ENCODE results near the gene RAP1GDS1.
"Not testable (repeated sequence)": the region's sequence is repeated elsewhere in the genome, so short reads cannot be mapped to it uniquely, and the experiment has no call there.

The RAP1GDS1 gene

DNA sequence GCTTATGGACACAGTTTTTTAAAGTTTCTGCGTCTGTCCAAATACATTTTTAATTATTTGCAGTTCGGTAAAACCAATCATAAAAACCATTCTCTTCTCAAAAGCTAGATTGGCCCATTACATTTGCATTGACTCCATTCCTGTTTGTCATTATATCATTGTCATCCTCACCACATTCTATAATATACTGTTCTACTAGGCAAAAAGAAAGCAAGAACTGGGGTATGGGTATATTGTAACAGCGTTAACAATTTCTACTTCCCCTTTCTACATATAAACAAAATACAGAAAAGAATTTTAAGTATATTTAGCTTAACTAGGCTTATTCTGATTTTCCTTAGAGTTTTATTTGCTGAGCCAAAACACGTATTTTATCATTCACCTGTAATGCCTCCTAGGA is 91.8 kb downstream of the RAP1GDS1 start:
- no peak for DNase-seq (ENCODE audit: low read depth in 3 of 3)

DNA sequence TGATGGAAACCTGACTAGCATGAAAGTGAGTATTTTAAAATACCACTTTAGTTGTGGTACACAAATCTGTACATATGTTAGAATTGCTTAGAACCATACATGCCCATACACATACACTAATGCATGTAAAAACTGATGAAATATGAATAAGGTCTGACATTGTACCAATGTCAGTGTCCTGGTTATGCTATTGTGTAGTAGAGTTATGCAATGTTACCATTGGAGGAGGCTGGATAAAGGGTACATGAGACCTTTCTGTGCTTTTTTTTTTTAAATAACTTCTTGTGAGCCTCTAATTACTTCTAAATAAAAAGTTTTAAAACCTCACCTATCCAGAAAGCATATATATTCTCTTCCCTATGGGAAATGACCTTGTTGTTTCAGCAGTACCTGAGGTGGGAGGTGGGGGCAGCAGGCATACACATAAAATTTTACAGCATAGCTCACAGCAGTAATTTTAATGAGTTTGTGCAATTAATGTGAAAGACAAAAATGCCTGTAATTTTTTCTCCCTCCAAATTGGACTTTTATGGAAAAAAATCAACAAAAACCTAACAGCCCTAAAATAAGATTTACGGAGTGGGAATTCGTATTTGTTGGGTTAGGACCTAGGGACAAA is 97.6 kb downstream of the RAP1GDS1 start:
- DNase-seq (ENCODE audit: low read depth in 3 of 3), result no peak

DNA sequence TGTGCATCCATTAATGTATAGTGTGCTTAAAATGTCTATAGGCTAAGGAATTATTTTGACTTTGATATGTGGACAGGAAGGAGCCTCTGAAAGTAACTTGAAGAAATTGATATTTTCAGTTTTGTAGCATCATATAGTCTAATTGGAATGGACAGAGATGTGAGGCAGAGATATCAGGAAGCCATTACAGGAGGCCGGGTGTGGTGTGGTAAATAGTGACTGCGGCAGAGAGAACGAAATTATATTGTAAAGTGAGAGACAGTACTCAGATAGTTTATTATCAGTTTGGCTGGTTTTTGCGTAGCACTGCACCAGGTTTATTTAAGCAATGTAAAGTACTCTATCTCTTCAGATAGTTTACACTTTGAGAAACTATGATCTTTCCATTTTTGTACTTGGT is 98.5 kb downstream of the RAP1GDS1 start:
- DNase-seq (ENCODE audit: low read depth in 3 of 3), result no peak

- DNase-seq (ENCODE audit: low read depth in 3 of 3), result no peak
Observed at GRCh38 chr4:98363431-98363830, 102.2 kb downstream of the RAP1GDS1 start.

DNA sequence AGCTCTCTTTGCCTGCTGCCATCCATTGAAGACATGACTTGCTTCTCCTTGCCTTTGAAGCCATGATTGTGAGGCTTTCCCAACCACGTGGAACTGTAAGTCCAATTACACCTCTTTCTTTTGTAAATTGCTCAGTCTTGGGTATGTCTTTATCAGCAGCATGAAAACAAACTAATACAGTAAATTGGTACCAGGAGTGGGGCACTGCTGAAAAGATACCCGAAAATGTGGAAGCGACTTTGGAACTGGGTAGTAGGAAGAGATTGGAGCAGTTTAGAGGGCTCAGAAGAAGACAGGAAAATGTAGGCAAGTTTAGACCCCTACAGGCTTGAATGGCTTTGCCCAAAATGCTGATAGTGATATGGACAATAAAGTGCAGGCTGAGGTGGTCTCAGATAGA is 105.1 kb downstream of the RAP1GDS1 start:
- DNase-seq (ENCODE audit: low read depth in 3 of 3), result not testable (repeated sequence)

DNA sequence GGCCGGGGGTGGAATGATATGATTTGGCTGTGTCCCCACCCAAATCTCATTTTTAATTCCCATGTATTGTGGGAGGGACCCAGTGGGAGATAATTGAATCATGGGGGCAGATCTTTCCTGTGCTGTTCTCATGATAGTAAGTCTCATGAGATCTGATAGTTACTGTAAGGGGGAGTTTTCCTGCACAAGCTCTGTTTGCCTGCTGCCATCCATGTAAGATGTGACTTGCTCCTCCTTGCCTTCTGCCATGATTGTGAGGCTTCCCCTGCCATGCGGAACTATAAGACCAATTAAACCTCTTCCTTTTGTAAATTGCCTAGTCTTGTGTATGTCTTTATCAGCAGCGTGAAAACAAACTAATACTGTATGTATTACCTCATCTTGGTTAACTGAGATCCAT is 106.8 kb downstream of the RAP1GDS1 start:
- DNase-seq (ENCODE audit: low read depth in 3 of 3), result not testable (repeated sequence)

GRCh38 chr4:98369322-98369721 is 108.1 kb downstream of the RAP1GDS1 start:
- DNase-seq (ENCODE audit: low read depth in 3 of 3), result no peak

- DNase-seq (ENCODE audit: low read depth in 3 of 3), result no peak
Observed at GRCh38 chr4:98374643-98375042, 113.5 kb downstream of the RAP1GDS1 start.

DNA sequence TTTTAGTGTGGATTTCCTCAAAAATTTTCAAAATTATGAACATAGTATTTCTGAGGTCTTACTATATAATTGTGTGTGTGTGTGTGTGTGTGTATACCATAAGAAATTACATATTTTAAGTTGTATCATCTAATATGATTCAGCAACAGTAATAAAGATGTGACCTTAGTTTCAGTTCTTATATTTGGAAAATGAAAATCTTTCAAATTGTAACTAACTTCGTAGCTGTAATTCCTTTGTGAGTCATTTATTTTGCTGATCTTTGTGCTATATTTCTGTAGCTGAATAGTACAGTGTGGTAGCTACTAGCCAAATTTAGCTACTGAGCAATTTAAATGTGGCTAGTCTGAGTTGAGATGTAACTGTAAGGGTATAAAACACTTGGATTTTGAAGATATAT is 116.4 kb downstream of the RAP1GDS1 start:
- no peak for DNase-seq (ENCODE audit: low read depth in 3 of 3)

DNA sequence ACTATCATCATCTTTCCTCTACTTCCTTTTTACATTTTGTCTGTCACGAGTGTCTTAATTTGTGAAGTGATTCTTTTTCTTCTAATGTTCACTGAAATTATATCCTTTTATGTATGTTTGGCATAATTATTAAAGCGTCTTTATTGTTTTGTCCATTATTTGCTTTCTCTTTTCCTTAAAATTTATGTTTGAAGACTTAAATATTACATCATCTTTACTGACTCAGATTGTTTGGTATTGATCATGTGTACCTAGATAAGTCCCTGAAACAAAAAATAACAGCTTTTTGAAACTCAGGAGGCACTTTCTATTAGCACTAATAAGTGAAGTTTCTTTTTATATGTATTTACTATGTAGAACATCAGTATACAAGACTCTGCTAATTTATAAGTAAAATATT is 120.1 kb downstream of the RAP1GDS1 start:
- no peak for DNase-seq (ENCODE audit: low read depth in 3 of 3)

- no peak for DNase-seq (ENCODE audit: low read depth in 3 of 3)
Observed at GRCh38 chr4:98383431-98384106, 122.4 kb downstream of the RAP1GDS1 start.

GRCh38 chr4:98385831-98386230 is 124.6 kb downstream of the RAP1GDS1 start:
- DNase-seq (ENCODE audit: low read depth in 3 of 3), result no peak

GRCh38 chr4:98387345-98388026 is 126.3 kb downstream of the RAP1GDS1 start:
- DNase-seq (ENCODE audit: low read depth in 3 of 3), result no peak

GRCh38 chr4:98394134-98394533 is 132.9 kb downstream of the RAP1GDS1 start:
- DNase-seq (ENCODE audit: low read depth in 3 of 3), result no peak

DNA sequence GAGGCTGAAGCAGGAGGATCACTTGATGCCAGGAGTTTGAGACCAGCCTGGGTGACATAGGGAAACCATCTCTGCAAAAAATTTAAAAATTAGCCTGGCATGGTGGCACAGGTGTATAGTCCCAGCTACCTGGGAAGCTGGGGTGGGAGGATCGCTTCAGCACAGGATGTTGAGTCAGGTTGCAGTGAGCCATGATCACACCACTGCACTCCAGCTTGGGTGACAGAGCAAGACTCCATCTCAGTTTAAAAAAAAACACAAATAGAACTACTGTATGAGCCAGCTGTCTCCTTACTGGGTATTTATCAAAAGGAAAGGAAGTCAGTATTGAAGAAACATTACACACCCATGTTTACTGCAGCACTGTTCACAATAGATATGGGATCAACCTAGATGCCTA is 138.7 kb downstream of the RAP1GDS1 start:
- DNase-seq (ENCODE audit: low read depth in 3 of 3), result no peak

- no peak for DNase-seq (ENCODE audit: low read depth in 3 of 3)
Observed at GRCh38 chr4:98406819-98407218, 145.6 kb downstream of the RAP1GDS1 start.

DNA sequence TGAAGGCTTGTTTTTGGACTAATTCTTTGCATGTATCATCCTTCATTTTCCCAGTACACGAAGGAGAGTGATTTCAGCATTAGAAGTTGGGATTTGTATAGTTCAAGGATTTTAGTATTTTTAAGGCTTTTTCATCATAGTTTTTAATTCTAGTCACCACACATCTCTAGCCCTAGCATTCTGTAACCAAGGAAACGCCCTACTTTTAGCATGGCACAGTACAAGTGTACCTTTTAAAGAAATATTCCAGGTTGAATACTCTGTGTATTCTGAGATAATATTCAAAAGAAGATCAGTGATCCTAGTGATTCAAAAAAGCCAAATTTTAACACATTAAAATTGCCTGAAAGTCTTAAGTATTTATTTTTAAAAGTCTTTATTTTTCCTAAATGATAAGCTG is 150.5 kb downstream of the RAP1GDS1 start:
- no peak for DNase-seq (ENCODE audit: low read depth in 3 of 3)

DNA sequence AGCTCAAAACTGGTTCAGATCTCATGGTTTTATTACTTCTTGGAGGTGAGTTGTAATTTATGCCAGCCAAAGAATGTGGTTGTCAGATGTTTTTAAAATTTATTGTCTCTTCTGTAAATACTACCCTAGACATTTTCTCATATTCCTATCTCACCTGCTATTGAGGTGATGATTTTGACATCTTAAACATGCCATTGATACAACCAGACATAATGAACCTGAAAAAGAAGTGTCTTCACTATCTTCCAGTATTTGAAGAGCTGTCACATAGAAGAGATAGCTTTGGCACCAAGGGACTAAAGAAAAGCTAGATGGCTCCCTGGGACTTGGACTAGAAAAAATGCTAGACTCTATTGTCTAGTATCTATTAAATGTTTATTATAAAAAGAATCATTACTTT is 155.7 kb downstream of the RAP1GDS1 start:
- no peak for DNase-seq (ENCODE audit: low read depth in 3 of 3)

- not testable (repeated sequence) for DNase-seq (ENCODE audit: low read depth in 3 of 3)
Observed at GRCh38 chr4:98420151-98420550, 159.0 kb downstream of the RAP1GDS1 start.

DNA sequence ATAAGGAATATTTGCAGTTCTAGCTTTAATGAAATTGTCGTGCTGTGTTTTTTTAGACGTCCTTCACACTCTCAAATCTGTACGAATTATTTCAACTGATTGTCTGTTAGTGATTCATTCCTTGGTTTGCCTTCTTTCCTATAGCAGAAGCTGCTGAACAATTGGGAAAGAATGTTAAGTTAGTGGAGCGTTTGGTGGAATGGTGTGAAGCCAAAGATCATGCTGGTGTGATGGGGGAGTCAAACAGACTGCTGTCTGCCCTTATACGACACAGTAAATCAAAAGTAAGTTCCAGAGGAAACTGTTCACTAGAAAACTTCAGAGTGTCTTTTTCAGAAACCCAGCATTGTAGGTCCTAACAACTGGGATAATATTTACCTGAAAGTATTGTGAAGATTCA is 159.9 kb downstream of the RAP1GDS1 start:
- no peak for DNase-seq (ENCODE audit: low read depth in 3 of 3)

DNA sequence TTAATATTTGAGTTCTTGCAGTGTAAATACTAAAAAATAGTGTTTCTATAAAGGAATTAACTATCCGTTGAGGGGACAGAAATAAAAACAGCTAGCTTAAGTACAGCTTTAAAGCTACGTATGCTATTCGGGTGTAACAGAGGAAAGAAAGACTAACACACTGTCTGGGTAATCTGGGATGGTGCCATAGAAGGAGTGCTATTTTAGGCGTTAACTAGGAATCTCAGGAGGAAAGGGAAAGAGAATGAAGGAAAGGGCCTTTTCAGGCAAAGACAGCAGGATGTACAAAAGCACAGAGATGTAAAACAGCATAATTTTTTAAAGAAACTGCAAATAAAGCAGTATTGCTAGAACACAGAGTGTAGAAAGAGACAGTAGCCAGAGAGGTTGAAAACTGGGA is 161.8 kb downstream of the RAP1GDS1 start:
- DNase-seq (ENCODE audit: low read depth in 3 of 3), result no peak

DNA sequence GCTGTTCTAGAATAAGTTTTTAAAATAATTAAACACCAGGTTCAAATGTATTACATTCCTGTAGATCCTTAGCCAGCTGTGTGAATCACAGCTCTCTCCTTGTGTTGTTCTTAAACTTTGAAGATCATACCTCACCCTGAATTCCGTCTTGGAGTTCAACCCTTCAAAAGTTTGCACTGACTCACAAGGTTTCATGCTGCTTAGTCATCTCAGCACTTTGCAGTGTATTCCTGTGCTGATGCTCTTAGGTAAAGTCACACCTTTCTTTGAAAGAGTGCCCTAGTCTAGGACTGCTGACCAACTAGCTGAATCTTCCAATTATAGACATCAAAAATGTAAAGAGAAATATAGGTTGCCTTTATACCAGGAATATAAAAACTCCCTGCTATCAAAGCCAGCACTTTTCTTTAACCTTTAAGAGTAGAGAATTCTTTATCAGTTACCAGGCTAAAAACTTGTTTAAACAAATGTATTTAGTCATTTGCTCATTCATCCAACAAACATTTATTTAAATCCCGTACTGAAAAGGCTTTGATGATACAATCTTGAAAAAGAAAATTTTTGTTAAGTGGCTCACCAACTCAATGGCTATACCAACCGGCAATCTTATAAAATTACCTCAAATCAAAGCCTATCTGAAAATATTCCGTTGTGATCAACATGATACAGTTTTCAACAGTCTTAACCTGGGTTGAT is 169.7 kb downstream of the RAP1GDS1 start:
- no peak for DNase-seq (ENCODE audit: low read depth in 3 of 3)

DNA sequence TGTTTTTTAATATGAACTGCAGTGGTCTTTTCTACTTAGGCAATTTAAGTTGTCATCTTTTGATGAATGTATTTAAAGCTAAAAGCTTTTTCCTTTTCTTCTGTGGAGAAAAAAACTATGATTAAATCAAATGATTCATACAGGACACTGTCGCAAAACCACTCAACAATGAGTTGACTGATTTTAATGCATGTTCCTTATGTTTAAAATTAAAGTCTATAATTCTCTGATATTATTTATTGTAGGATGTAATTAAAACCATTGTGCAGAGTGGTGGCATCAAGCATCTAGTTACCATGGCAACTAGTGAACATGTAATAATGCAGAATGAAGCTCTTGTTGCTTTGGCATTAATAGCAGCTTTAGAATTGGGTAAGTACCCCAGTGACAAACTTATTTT is 172.5 kb downstream of the RAP1GDS1 start:
- no peak for DNase-seq (ENCODE audit: low read depth in 3 of 3)
